ENCODE data around the gene SLC6A17.

SLC6A17 gene

GRCh38 chr1:110135666-110136065, 14.6 kb upstream of the SLC6A17 start:
- DNase-seq (ENCODE audit: low spot score), result no peak

GRCh38 chr1:110136911-110137310, 13.4 kb upstream of the SLC6A17 start:
- no peak for DNase-seq (ENCODE audit: low spot score)

- no peak for DNase-seq (ENCODE audit: low spot score)
Observed at GRCh38 chr1:110138956-110139355, 11.3 kb upstream of the SLC6A17 start.

- DNase-seq (ENCODE audit: low spot score), result no peak
Observed at GRCh38 chr1:110144366-110144765, 5.9 kb upstream of the SLC6A17 start.

GRCh38 chr1:110148961-110149360, 1.3 kb upstream of the SLC6A17 start:
- DNase-seq (ENCODE audit: low spot score), result no peak

GRCh38 chr1:110151175-110151669, 928 bp downstream of the SLC6A17 start:
- DNase-seq (ENCODE audit: low spot score), result no peak

- no peak for DNase-seq (ENCODE audit: low spot score)
Observed at GRCh38 chr1:110152133-110152785, 2.0 kb downstream of the SLC6A17 start.

GRCh38 chr1:110153407-110153950, 3.2 kb downstream of the SLC6A17 start:
- DNase-seq (ENCODE audit: low spot score), result no peak

GRCh38 chr1:110155878-110156522, 5.7 kb downstream of the SLC6A17 start:
- DNase-seq (ENCODE audit: low spot score), result peak; percentile 13

GRCh38 chr1:110158261-110158660, 8.0 kb downstream of the SLC6A17 start:
- DNase-seq (ENCODE audit: low spot score), result no peak

GRCh38 chr1:110159168-110159567, 8.9 kb downstream of the SLC6A17 start:
- DNase-seq (ENCODE audit: low spot score), result no peak

- no peak for DNase-seq (ENCODE audit: low spot score)
Observed at GRCh38 chr1:110160538-110161100, 10.3 kb downstream of the SLC6A17 start.

- no peak for DNase-seq (ENCODE audit: low spot score)
Observed at GRCh38 chr1:110161165-110161564, 10.9 kb downstream of the SLC6A17 start.

- DNase-seq (ENCODE audit: low spot score), result no peak
Observed at GRCh38 chr1:110161849-110162248, 11.6 kb downstream of the SLC6A17 start.

GRCh38 chr1:110163591-110163990, 13.3 kb downstream of the SLC6A17 start:
- no peak for DNase-seq (ENCODE audit: low spot score)

- no peak for DNase-seq (ENCODE audit: low spot score)
Observed at GRCh38 chr1:110164725-110165350, 14.5 kb downstream of the SLC6A17 start.

- no peak for DNase-seq (ENCODE audit: low spot score)
Observed at GRCh38 chr1:110165761-110166231, 15.5 kb downstream of the SLC6A17 start.

GRCh38 chr1:110166861-110167260, 16.6 kb downstream of the SLC6A17 start:
- DNase-seq (ENCODE audit: low spot score), result no peak

GRCh38 chr1:110170766-110171733, 20.8 kb downstream of the SLC6A17 start:
- no peak for DNase-seq (ENCODE audit: low spot score)

GRCh38 chr1:110172001-110172400, 21.7 kb downstream of the SLC6A17 start:
- DNase-seq (ENCODE audit: low spot score), result no peak

GRCh38 chr1:110173466-110174105, 23.3 kb downstream of the SLC6A17 start:
- no peak for DNase-seq (ENCODE audit: low spot score)

All from CD4-positive, alpha-beta T cell treated with Interleukin-6 at 100 ng/mL for 8 hours (primary cell).